Measurements from ENCODE around the gene EDNRB.

- no peak for TF ChIP-seq POLR2AphosphoS5 (IDR thresholded peaks at IDR 0.05)
- TF ChIP-seq, protein P1, sequence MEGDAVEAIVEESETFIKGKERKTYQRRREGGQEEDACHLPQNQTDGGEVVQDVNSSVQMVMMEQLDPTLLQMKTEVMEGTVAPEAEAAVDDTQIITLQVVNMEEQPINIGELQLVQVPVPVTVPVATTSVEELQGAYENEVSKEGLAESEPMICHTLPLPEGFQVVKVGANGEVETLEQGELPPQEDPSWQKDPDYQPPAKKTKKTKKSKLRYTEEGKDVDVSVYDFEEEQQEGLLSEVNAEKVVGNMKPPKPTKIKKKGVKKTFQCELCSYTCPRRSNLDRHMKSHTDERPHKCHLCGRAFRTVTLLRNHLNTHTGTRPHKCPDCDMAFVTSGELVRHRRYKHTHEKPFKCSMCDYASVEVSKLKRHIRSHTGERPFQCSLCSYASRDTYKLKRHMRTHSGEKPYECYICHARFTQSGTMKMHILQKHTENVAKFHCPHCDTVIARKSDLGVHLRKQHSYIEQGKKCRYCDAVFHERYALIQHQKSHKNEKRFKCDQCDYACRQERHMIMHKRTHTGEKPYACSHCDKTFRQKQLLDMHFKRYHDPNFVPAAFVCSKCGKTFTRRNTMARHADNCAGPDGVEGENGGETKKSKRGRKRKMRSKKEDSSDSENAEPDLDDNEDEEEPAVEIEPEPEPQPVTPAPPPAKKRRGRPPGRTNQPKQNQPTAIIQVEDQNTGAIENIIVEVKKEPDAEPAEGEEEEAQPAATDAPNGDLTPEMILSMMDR (IDR thresholded peaks at IDR 0.05), result no peak
Measured at GRCh38 chr13:77896977-77897376, 21.7 kb downstream of the EDNRB start.
